Activated CD4-positive, alpha-beta T cell treated with anti-CD3 and anti-CD28 coated beads, Interleukin-2, amount 50 U/mL, for 16 hours (primary cell): Measurements from ENCODE around the gene CBS.
"Not testable (repeated sequence)": the region's sequence is repeated elsewhere in the genome, so short reads cannot be mapped to it uniquely, and the experiment has no call there.

Experiments
- DNase-seq: peaks from one replicate; pipeline ENCODE4 v3.0.0-alpha.2; 2020

The CBS gene

GRCh38 chr21:43066690-43067089 is 8.9 kb downstream of the CBS start:
- DNase-seq, result not testable (repeated sequence)

GRCh38 chr21:43065991-43066390 is 9.6 kb downstream of the CBS start:
- not testable (repeated sequence) for DNase-seq

- not testable (repeated sequence) for DNase-seq
These were observed 11.2 kb downstream of the CBS start for GRCh38 chr21:43064265-43064917.

- DNase-seq, result not testable (repeated sequence)
These were observed 12.5 kb downstream of the CBS start for GRCh38 chr21:43062955-43063664.

- not testable (repeated sequence) for DNase-seq
These were observed 22.5 kb downstream of the CBS start for GRCh38 chr21:43053112-43053511.

- DNase-seq, result not testable (repeated sequence)
These were observed 29.5 kb downstream of the CBS start for GRCh38 chr21:43045876-43046821.

- not testable (repeated sequence) for DNase-seq
These were observed 30.3 kb downstream of the CBS start for GRCh38 chr21:43045165-43045875.

- not testable (repeated sequence) for DNase-seq
These were observed 31.1 kb downstream of the CBS start for GRCh38 chr21:43044547-43044946.

GRCh38 chr21:43043291-43043690 is 32.3 kb downstream of the CBS start:
- not testable (repeated sequence) for DNase-seq

GRCh38 chr21:43042169-43042568 is 33.5 kb downstream of the CBS start:
- not testable (repeated sequence) for DNase-seq

- not testable (repeated sequence) for DNase-seq
These were observed 37.0 kb downstream of the CBS start for GRCh38 chr21:43038659-43039044.

GRCh38 chr21:43037918-43038658 is 37.5 kb downstream of the CBS start:
- DNase-seq, result not testable (repeated sequence)

GRCh38 chr21:43036889-43037288 is 38.7 kb downstream of the CBS start:
- DNase-seq, result not testable (repeated sequence)

GRCh38 chr21:43034826-43035225 is 40.8 kb downstream of the CBS start:
- DNase-seq, result no peak

GRCh38 chr21:43034101-43034500 is 41.5 kb downstream of the CBS start:
- no peak for DNase-seq

GRCh38 chr21:43031121-43031619 is 44.5 kb downstream of the CBS start:
- no peak for DNase-seq

- DNase-seq, result no peak
These were observed 45.9 kb downstream of the CBS start for GRCh38 chr21:43029785-43030184.

GRCh38 chr21:43027846-43028731 is 47.5 kb downstream of the CBS start:
- DNase-seq, result no peak

- no peak for DNase-seq
These were observed 49.9 kb downstream of the CBS start for GRCh38 chr21:43025636-43026180.

- DNase-seq, result no peak
These were observed 51.0 kb downstream of the CBS start for GRCh38 chr21:43024439-43025136.
